Measurements from ENCODE around the gene ADARB1.

ADARB1 gene

DNA sequence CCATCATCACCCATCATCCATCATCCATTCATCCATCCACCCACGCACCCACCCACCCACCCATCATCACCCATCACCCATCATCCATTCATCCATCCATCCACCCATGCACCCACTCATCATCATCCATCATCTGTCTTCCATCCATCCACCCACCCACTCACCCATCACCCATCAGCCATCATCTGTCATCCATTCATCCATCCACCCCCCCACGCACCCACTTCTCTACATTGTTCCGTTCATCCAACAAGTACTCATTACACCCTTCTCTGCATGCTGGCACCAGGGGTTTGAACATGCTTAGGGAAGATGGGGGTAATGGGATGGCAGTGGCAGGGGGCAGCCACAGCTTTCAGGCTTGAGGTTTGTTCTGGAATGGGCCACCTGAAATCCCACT, 82.1 kb downstream of the ADARB1 start:
- Histone ChIP-seq H3K36me3 (no peaks in the 10 kb centered on the region), H3K4me1 (ENCODE audit: control insufficient read depth in 1 of 2, insufficient read depth in 1 of 2, low read depth in 1 of 2, low read length in 1 of 2) (peaks cover 17 to 21% of the 10 kb centered on the region in 2 experiments), H3K9me3 (no peaks in the 10 kb centered on the region), H3K4me3 (ENCODE audit: low read depth in 1 of 2, low read length in 1 of 2) (no peak overlapping the region), H3K27ac (no peak overlapping the region), H3K27me3 (no peaks in the 10 kb centered on the region)
- TF ChIP-seq, protein P1, sequence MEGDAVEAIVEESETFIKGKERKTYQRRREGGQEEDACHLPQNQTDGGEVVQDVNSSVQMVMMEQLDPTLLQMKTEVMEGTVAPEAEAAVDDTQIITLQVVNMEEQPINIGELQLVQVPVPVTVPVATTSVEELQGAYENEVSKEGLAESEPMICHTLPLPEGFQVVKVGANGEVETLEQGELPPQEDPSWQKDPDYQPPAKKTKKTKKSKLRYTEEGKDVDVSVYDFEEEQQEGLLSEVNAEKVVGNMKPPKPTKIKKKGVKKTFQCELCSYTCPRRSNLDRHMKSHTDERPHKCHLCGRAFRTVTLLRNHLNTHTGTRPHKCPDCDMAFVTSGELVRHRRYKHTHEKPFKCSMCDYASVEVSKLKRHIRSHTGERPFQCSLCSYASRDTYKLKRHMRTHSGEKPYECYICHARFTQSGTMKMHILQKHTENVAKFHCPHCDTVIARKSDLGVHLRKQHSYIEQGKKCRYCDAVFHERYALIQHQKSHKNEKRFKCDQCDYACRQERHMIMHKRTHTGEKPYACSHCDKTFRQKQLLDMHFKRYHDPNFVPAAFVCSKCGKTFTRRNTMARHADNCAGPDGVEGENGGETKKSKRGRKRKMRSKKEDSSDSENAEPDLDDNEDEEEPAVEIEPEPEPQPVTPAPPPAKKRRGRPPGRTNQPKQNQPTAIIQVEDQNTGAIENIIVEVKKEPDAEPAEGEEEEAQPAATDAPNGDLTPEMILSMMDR (IDR thresholded peaks at IDR 0.05) = no peak

DNA sequence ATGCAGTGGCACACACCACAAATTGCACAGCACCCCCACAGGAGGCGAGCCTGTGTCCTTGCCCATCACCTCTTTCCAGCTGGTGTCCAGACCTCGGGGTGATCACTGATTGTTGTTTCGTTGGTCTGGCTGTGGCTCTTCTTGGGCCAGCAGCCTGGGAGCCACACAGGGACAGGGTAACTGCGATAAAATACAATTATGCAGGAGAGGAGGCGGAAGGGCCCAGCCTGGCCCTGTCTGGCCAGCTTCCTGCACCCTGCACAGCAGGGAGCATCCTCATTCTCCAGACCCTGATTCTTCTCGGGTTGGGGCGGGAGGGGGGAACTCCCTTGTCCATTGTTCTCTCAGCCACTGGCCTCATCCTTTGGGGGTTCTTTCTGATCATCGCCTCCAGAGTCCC, 83.6 kb downstream of the ADARB1 start:
- TF ChIP-seq, protein P1 (IDR thresholded peaks at IDR 0.05) = no peak
- no peak overlapping the region for H3K27ac ChIP-seq
- H3K9me3 ChIP-seq = no peaks in the 10 kb centered on the region
- no peaks in the 10 kb centered on the region for H3K27me3 ChIP-seq
- H3K36me3 ChIP-seq = no peaks in the 10 kb centered on the region
- no peak overlapping the region for H3K4me3 ChIP-seq (ENCODE audit: low read depth in 1 of 2, low read length in 1 of 2)
- peaks cover 2 to 7% of the 10 kb centered on the region in 2 experiments for H3K4me1 ChIP-seq (ENCODE audit: control insufficient read depth in 1 of 2, insufficient read depth in 1 of 2, low read depth in 1 of 2, low read length in 1 of 2)

DNA sequence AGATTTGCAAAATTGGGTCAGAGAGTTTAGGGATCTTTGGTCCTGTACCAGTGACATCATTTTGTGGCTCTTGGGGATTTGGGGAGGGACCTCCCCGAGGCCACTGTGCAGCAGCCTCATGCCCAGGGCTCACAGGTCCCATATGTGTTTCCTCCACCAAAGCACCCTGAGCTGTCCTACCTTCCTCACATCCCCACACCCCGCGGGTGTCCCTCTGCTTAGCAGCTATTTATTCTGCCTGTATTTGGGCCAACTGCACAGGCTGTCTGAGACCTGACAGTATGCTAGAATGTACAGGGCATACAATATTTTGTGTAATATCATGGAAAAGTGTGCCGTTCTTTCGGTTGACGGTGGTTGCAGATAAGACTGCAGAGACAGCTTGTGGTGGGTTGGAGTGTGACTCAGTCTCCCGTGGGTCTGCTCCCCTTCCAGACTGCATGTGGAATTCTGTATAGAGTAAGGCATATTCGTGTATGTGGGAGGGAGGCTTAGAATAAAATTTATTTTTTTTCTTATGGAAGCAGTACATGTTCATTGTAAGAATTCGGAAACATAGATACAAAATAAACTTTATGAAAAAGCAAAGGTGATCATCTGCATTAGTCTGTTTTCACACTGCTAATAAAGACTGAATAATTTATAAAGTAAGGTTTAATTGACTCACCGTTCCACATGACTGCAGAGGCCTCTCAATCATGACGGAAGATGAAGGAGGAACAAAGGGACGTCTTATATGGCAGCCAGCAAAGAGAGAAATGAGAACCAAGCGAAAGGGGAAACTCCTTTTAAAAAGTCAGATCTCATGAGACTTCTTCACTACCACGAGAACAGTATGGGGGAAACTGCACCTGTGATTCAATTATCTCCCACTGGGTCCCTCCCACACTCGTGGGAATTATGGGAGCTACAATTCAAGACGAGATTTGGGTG, 84.4 kb downstream of the ADARB1 start:
- Histone ChIP-seq H3K27ac (no peak overlapping the region), H3K9me3 (no peaks in the 10 kb centered on the region), H3K4me1 (ENCODE audit: control insufficient read depth in 1 of 2, insufficient read depth in 1 of 2, low read depth in 1 of 2, low read length in 1 of 2) (no peaks in the 10 kb centered on the region), H3K4me3 (ENCODE audit: low read depth in 1 of 2, low read length in 1 of 2) (no peak overlapping the region), H3K36me3 (no peaks in the 10 kb centered on the region), H3K27me3 (no peaks in the 10 kb centered on the region)
- TF ChIP-seq, protein P1 (IDR thresholded peaks at IDR 0.05) = no peak

DNA sequence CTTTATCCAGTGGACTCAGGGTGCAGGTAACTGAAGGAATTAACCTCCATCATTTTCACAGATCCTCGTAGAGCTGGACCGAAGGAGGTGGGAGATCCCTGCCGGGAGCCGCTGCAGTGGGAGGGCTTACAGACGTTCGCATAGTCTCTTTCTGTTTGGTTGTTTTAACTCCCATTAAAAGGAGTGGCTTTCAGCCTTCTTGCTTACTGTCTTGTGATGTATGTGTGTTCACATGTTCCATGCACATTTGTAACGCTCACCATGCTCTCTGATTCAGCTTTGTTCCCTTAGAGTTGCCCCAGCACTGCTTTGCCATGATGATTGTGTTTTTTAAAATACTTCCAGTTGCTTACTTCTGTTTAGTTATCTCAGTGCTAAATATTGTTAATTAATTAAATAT, 85.8 kb downstream of the ADARB1 start:
- no peaks in the 10 kb centered on the region for H3K9me3 ChIP-seq
- no peaks in the 10 kb centered on the region for H3K27me3 ChIP-seq
- TF ChIP-seq, protein P1 (IDR thresholded peaks at IDR 0.05) = no peak
- no peak overlapping the region for H3K27ac ChIP-seq
- no peak overlapping the region for H3K4me3 ChIP-seq (ENCODE audit: low read depth in 1 of 2, low read length in 1 of 2)
- H3K4me1 ChIP-seq (ENCODE audit: control insufficient read depth in 1 of 2, insufficient read depth in 1 of 2, low read depth in 1 of 2, low read length in 1 of 2) = no peaks in the 10 kb centered on the region
- no peaks in the 10 kb centered on the region for H3K36me3 ChIP-seq

DNA sequence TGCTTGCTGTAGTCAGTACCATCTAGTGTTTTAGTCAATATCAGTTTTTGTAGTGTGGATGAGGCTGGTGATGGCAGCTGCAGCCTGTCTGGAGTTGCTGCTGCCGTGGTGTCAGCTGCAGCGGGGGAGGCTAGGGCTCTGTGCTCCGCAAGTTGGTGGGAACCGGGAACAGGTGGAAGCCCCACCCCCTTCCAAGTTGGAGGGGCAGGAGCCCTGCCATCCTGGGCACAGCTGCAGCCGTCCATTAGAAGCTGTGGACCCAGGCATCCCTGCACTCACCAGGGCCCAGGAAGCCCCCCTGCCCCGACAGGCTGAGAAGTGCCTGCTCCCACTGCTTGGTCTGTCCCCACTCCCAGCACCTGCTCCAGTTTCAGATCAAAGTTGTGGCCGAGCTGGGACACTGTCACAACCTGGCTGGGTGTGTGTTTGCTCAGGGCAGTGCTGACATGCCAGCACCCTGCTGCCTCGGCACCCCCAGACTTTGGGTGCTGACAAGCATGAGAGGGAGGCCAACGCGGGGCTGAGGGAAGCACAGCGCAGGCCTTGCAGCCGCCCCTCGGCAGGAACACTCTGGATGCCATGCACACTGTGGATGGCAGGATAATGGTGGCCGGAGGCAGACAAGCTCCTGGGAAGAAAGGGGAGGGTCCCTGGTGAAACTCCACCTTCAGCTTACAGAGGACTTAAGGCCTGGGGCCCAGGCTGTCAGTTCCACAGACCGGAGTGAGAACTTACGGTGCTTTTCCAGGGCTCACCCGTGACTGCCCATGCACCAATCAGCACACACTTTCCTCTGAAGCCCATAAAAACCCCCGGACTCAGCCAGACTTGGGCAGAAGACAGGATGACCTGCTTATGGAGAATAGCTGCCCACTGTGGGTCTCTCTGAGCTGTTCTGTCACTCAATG, 86.9 kb downstream of the ADARB1 start:
- H3K36me3 ChIP-seq = no peaks in the 10 kb centered on the region
- H3K4me3 ChIP-seq (ENCODE audit: low read depth in 1 of 2, low read length in 1 of 2) = no peak overlapping the region
- H3K9me3 ChIP-seq = no peaks in the 10 kb centered on the region
- no peak overlapping the region for H3K27ac ChIP-seq
- H3K4me1 ChIP-seq (ENCODE audit: control insufficient read depth in 1 of 2, insufficient read depth in 1 of 2, low read depth in 1 of 2, low read length in 1 of 2) = no peaks in the 10 kb centered on the region
- no peaks in the 10 kb centered on the region for H3K27me3 ChIP-seq
- TF ChIP-seq, protein P1 (IDR thresholded peaks at IDR 0.05) = no peak
